ENCODE data around the gene APLF.
"Not testable (repeated sequence)": the region's sequence is repeated elsewhere in the genome, so short reads cannot be mapped to it uniquely, and the experiment has no call there.

Gene APLF

DNA sequence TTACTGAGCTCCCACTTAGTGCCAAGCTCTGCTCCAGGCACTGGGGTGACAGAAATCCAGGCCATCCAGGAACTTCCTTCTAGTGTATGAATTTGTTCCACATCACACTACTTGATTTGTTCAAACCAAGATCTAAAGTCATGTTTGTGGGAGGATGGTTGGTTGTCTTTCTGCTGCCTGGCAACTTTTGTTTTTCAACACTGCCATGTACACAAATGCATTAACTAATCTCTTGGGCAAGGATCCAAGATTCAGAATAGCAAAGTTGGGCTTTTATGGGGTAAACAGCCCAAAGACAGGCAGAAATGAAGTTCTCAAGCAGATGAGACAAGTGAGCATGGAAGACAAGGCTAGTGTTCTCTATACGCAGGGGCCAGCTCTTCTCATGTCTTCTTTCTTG, 122.6 kb downstream of the APLF start:
- DNase-seq, result peak in 2 of 4 experiments; percentile 1 to 30

- no peak for DNase-seq
Observed at GRCh38 chr2:68590702-68591101, 123.3 kb downstream of the APLF start.

- no peak for DNase-seq
Observed at GRCh38 chr2:68591225-68591624, 123.8 kb downstream of the APLF start.

DNA sequence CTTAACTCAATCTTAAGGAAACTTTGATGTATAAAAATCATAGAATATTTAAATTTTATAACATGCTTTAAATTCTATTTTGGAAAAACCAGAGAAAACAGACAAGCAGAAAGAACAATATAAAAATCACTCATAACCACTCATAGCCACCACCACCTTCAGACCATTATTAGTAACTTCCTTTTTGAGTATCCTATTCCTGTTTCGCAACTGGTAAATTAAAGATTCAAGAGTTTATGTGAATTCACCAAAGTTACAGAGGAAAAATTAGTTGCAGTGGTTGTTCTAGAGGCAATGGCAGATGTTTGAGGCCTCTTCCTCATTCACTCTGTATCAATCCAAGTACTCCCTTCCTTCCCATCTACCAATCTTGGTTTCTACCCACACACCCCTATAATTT, 126.7 kb downstream of the APLF start:
- DNase-seq, result peak in 3 of 4 experiments; percentile 3 to 44 (median 41)

- DNase-seq, result peak; percentile 49 to 73 (median 65)
Observed at GRCh38 chr2:68594674-68595492, 127.5 kb downstream of the APLF start.

GRCh38 chr2:68595493-68595785, 128.1 kb downstream of the APLF start:
- not testable (repeated sequence) for DNase-seq

DNA sequence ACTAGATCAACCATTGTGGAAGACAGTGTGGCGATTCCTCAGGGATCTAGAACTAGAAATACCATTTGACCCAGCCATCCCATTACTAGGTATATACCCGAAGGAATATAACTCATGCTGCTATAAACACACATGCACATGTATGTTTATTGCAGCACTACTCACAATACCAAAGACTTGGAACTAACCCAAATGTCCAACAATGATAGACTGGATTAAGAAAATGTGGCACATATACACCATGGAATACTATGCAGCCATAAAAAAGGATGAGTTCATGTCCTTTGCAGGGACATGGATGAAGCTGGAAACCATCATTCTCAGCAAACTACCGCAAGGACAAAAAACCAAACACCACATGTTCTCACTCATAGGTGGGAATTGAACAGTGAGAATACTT, 133.1 kb downstream of the APLF start:
- DNase-seq, result not testable (repeated sequence)

GRCh38 chr2:68603059-68603458, 135.7 kb downstream of the APLF start:
- DNase-seq, result no peak

GRCh38 chr2:68604077-68604476, 136.7 kb downstream of the APLF start:
- DNase-seq, result no peak

GRCh38 chr2:68605939-68606338, 138.6 kb downstream of the APLF start:
- peak in 3 of 4 experiments; percentile 9 to 31 (median 19) for DNase-seq

GRCh38 chr2:68606759-68607158, 139.4 kb downstream of the APLF start:
- DNase-seq, result no peak

DNA sequence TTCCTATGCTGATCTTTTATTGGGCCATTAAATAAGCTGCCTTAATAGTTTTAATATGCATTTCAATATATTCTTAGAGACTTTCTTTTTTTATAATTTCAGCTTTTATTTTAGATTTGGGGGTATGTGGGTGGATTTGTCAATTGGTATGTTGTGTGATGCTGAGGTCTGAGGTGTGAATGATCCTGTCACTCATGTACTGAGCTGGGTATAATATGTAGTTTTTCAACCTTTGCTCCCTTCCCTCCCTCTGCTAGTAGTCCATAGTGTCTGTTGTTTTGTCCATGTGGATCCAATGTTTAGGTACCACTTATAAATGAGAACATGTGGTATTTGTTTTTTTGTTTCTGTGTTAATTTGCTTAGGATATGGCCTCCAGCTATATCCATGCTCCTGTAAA, 140.5 kb downstream of the APLF start:
- no peak for DNase-seq

DNA sequence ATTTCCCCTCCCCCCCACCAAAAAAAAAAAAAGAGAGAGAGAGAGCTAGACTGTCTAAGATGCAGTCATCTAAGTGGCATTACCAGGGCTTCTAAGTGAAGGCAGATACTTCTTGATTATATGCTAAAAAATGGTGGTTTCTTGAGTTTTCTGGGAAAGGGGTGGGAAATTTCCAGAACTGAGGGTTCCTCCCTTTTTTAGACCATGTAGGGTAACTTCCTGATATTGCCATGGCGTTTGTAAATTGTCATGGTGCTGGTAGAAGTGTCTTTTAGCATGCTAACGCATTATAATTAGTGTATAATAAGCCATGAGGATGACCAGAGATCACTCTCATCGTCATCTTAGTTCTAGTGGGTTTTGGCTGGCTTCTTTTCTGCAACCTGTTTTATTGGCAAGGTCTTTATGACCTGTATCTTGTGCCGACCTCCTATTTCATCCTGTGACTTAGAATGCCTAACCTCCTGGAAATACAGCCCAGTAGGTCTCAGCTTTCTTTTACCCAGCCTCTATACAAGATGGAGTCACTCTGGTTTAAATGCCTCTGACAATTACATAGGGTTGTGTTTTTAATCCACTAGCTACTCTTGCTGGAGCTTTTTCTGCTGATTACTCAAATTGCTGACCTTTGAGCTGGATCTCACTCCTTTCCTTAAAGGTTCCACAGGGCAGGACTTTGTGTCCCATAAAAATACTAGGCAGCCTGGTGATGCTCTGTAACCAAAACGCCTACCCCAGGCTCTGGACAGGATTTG, 145.6 kb downstream of the APLF start:
- DNase-seq, result no peak

GRCh38 chr2:68620772-68621171, 153.4 kb downstream of the APLF start:
- peak in 2 of 4 experiments; percentile 27 to 38 for DNase-seq

DNA sequence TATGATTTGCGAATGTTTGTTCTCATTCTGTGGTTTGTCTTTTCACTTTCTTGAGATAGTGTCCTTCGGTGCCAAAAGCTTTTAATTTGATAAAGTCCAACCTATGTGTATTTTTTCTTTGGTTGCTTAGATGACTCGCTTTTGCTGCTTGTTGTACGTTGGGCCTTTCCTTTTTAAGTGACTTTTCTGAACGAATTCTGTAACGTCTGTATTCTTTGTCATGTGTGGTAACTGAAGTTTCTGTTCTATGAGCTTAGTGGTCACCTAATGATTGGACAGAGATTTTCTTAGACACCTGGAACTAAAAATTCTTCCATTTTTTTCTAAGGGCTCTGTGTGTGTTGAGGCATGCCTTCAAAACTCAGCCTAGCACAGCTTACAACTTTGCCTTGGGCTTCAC, 156.4 kb downstream of the APLF start:
- DNase-seq, result no peak

DNA sequence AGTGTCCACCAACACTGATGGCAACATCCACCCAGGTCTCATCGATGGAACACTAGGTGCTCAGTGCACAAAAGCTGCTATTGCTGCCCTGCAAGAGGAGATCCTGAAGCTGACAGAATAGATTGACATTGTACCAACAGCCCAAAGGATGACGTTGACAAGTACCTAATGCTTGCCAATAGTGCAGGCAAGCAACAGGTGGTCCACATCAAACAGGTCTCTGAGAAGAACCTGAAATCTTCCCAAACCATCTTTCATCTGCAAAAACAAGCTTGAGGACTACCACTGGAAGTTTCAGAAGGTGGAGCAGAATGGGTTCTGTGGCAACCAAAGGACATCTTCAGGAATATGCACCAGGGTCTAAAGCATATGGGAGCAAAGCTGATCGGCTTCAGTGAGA, 160.2 kb downstream of the APLF start:
- DNase-seq, result no peak
